ENCODE data around the gene ZNF516. TPM values are rescaled to one million over a fixed set of nuclear protein-coding genes. Genes with fewer than 3 reads are reported as not detected.
A peak's percentile ranks its signal among the peaks of the same experiment; 100 is the strongest.

ZNF516 gene
- total and polyA plus RNA-seq, 10 of the 15 experiments (the other 5 are each of a cell fraction or from before 2014, with no cell fraction given), result 2.0 to 32.0 (median 8.3) TPM

GRCh38 chr18:76467371-76468190 is 27.5 kb downstream of the ZNF516 start:
- Histone ChIP-seq H3K36me3 (ENCODE audit: control insufficient read depth in 2 of 2, insufficient read depth in 2 of 2, low read length in 1 of 2) (peaks cover 0 to 5% of the 10 kb centered on the region in 2 experiments; a peak in 2 of 4 replicates), H3K27ac (ENCODE audit: control insufficient read depth, insufficient read depth) (peak overlapping the region; percentile 56), H3K4me2 (ENCODE audit: control insufficient read depth, insufficient read depth) (peak overlapping the region; percentile 75), H3K4me1 (ENCODE audit: control insufficient read depth, insufficient read depth, low read length) (peaks cover 13% of the 10 kb centered on the region), H3K9ac (ENCODE audit: control insufficient read depth, insufficient read depth, low read length) (no peak overlapping the region), H3K9me3 (replicated peaks; ENCODE audit: control insufficient read depth, insufficient read depth, low read length) (no peaks in the 10 kb centered on the region), H3K79me2 (ENCODE audit: control insufficient read depth, insufficient read depth, low read length) (peaks cover 67% of the 10 kb centered on the region), H2AFZ (ENCODE audit: control insufficient read depth, low read depth, low read length) (no peak overlapping the region), H3K4me3 (0 out of 2 replicates have a peak overlapping the region, but pooled peaks have one; percentile 8), H3K27me3 (replicated peaks in 1 of 2; ENCODE audit: control insufficient read depth in 2 of 2, insufficient read depth in 2 of 2, low read length in 1 of 2) (no peaks in the 10 kb centered on the region), H4K20me1 (ENCODE audit: control insufficient read depth, insufficient read depth) (peaks cover 3% of the 10 kb centered on the region)
- intact Hi-C loops (cut with micrococcal nuclease; ENCODE audit: unreplicated experiment), result no loop called here
- DNase-seq (ENCODE audit: low read depth, low spot score), result no peak
- FAIRE-seq, result no peak
- TF ChIP-seq BHLHE40 (IDR thresholded peaks at IDR 0.05; ENCODE audit: borderline replicate concordance in 1 of 2, low read depth in 2 of 2, low read length in 1 of 2) (no peak), CHD4 (IDR thresholded peaks at IDR 0.05) (no peak), ZBTB33 (IDR thresholded peaks at IDR 0.05) (no peak), LARP7 (IDR thresholded peaks at IDR 0.05) (no peak), SIX5 (IDR thresholded peaks at IDR 0.05; ENCODE audit: low read depth, low read length, severe bottlenecking) (no peak), MEF2B (IDR thresholded peaks at IDR 0.05; ENCODE audit: partially characterized antibody, poor library complexity, severe bottlenecking) (no peak), KLF5 (IDR thresholded peaks at IDR 0.05; ENCODE audit: partially characterized antibody) (no peak), HDAC2 (IDR thresholded peaks at IDR 0.05) (no peak), IKZF2 (IDR thresholded peaks at IDR 0.05) (no peak), ATF7 (IDR thresholded peaks at IDR 0.05; ENCODE audit: low read depth) (no peak), E2F8 (IDR thresholded peaks at IDR 0.05; ENCODE audit: low read depth, partially characterized antibody) (no peak), MYC (IDR thresholded peaks at IDR 0.05; ENCODE audit: insufficient read depth, insufficient read length, insufficient replicate concordance, low read length, severe bottlenecking) (no peak), BRCA1 (IDR thresholded peaks at IDR 0.05; ENCODE audit: low read depth, low read length) (no peak), ESRRA (IDR thresholded peaks at IDR 0.05; ENCODE audit: low read length) (no peak)
- TF ChIP-seq, protein P1, sequence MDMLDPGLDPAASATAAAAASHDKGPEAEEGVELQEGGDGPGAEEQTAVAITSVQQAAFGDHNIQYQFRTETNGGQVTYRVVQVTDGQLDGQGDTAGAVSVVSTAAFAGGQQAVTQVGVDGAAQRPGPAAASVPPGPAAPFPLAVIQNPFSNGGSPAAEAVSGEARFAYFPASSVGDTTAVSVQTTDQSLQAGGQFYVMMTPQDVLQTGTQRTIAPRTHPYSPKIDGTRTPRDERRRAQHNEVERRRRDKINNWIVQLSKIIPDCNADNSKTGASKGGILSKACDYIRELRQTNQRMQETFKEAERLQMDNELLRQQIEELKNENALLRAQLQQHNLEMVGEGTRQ (IDR thresholded peaks at IDR 0.05; ENCODE audit: borderline replicate concordance, low read depth, low read length), result no peak
- ChIA-PET RAD21 (ENCODE audit: unreplicated experiment) (interaction anchor here (0.7 kb wide), 1 partner anchor 20 kb away, joined by 3 read pairs; no protein-coding TSS in a partner anchor), CTCF (no interaction called here), SMC1A (ENCODE audit: uncharacterized antibody, unreplicated experiment) (interaction anchor here (0.6 kb wide), 1 partner anchor 26 kb away, joined by 3 read pairs; no protein-coding TSS in a partner anchor), POLR2A (no interaction called here)
- BruUV-seq (replicated peaks), result no TSS peak
- WGBS (ENCODE audit: insufficient coverage, insufficient replicate concordance, low lambda C conversion rate, missing lambda C conversion rate), result 38% methylated on average over 19 of the region's 19 CpGs
- ATAC-seq, result peak; percentile 57
- in situ Hi-C loops (cut with MboI), result no loop called here

Data from GM12878 (cell line).